Naive thymus-derived CD4-positive, alpha-beta T cell (primary cell): ENCODE data around the gene DNAH8. TPM values are rescaled to one million over a fixed set of nuclear protein-coding genes. Genes with fewer than 3 reads are reported as not detected.

ENCODE experiments used
- ATAC-seq: fragments of 150-1000 bp; cut with Tn5 transposase; 2 replicates; pipeline ENCODE4 v1.10.0; 2021; ENCODE audit warnings: mild to moderate bottlenecking, moderate library complexity
- CTCF ChIA-PET: fragments of 350-600 bp; sonication (Branson Sonifier 250); formaldehyde crosslinking; loops from one replicate; lab custom pipeline; 2021; ENCODE audit warnings: antibody characterized with exemption; lab: Charles Lee
- POLR2A ChIA-PET: fragments of 350-600 bp; sonication (Branson Sonifier 250); formaldehyde crosslinking; loops from one replicate; lab custom pipeline; 2021; ENCODE audit warnings: antibody characterized with exemption, inconsistent platforms; lab: Charles Lee
- DNase-seq, 9 donors: peaks; one replicate each; pipeline versions ENCODE4 v3.0.0 to v3.0.0-alpha.2; 2020 to 2022; ENCODE audit warnings: mixed read lengths in 1 of 9
- H3K27ac ChIP-seq: one replicate; pipeline ENCODE4 v1.7.0; 2013; ENCODE audit warnings: mild to moderate bottlenecking, low read depth, low read length, moderate library complexity
- H3K27me3 ChIP-seq, 2 donors: one replicate each; pipeline ENCODE4 v1.7.0; 2013; ENCODE audit warnings: low read length in 2 of 2, mild to moderate bottlenecking in 2 of 2, moderate library complexity in 2 of 2; ENCODE audit not compliant: control insufficient read depth in 2 of 2, insufficient read depth in 2 of 2
- H3K36me3 ChIP-seq, 3 experiments: 1 replicate in 2 of 3; 2 replicates in 1 of 3; pipeline ENCODE4 v1.7.0; 2013; ENCODE audit warnings: low read length in 3 of 3, mild to moderate bottlenecking in 3 of 3, moderate library complexity in 1 of 3; ENCODE audit not compliant: insufficient read depth in 3 of 3, control insufficient read depth in 2 of 3
- H3K4me1 ChIP-seq, 2 donors: one replicate each; pipeline ENCODE4 v1.7.0; 2013; ENCODE audit warnings: low read length in 2 of 2, mild to moderate bottlenecking in 2 of 2, moderate library complexity in 1 of 2; ENCODE audit not compliant: control insufficient read depth in 2 of 2, insufficient read depth in 2 of 2
- H3K4me3 ChIP-seq: 2 replicates; pipeline ENCODE4 v1.7.0; 2013; ENCODE audit warnings: mild to moderate bottlenecking, low read length
- H3K9me3 ChIP-seq, 3 experiments: 1 replicate in 2 of 3; 2 replicates in 1 of 3; pipeline ENCODE4 v1.7.0; 2013; ENCODE audit warnings: low read length in 3 of 3; ENCODE audit not compliant: control insufficient read depth in 2 of 3
- H3K27ac Mint-ChIP-seq, 9 donors: one replicate each; pipeline ENCODE4 v1.8.0; 2020 to 2022; ENCODE audit warnings: mixed read lengths in 9 of 9, mild to moderate bottlenecking in 8 of 9, moderate library complexity in 5 of 9, inconsistent platforms in 2 of 9
- H3K27me3 Mint-ChIP-seq, 5 donors: one replicate each; pipeline ENCODE4 v1.8.0; 2021 to 2022; ENCODE audit warnings: mixed read lengths in 5 of 5, mild to moderate bottlenecking in 1 of 5
- H3K36me3 Mint-ChIP-seq, 5 donors: one replicate each; pipeline ENCODE4 v1.8.0; 2020 to 2022; ENCODE audit warnings: mixed read lengths in 5 of 5, mild to moderate bottlenecking in 3 of 5, inconsistent platforms in 1 of 5
- H3K4me1 Mint-ChIP-seq, 7 donors: one replicate each; pipeline ENCODE4 v1.8.0; 2020 to 2022; ENCODE audit warnings: mixed read lengths in 7 of 7, mild to moderate bottlenecking in 3 of 7, inconsistent platforms in 1 of 7
- H3K4me3 Mint-ChIP-seq, 10 donors: one replicate each; pipeline ENCODE4 v1.8.0; 2020 to 2022; ENCODE audit warnings: mild to moderate bottlenecking in 10 of 10, mixed read lengths in 10 of 10, moderate library complexity in 6 of 10, inconsistent platforms in 2 of 10
- H3K9me3 Mint-ChIP-seq, 11 donors: one replicate each; pipeline ENCODE4 v1.8.0; 2020 to 2022; ENCODE audit warnings: mixed read lengths in 11 of 11, mild to moderate bottlenecking in 4 of 11, inconsistent platforms in 1 of 11, moderate library complexity in 1 of 11
- intact Hi-C, 2 donors: fragments of 100-400 bp; cut with micrococcal nuclease; formaldehyde crosslinking; loops; one replicate each; pipeline ENCODE4 v1.15.1; 2023
- polyA plus RNA-seq, 2 donors: library from polyadenylated mRNA; unstranded; fragments of 300-500 nt; fragmentation: Illumina TruSeq; gene quantifications; one replicate each; pipeline ENCODE4 v1.2.3, GENCODE V29; 2021
- total RNA-seq, 6 experiments: library from RNA in 5 of 6; stranded (reverse) in 5 of 6; gene quantifications; 1 replicate in 5 of 6; 2 replicates in 1 of 6; pipeline ENCODE4 v1.2.3 and lab custom pipeline; 2021 to 2026

Gene DNAH8
- total and polyA plus RNA-seq, 7 experiments from 2014 or later: 0.02 to 0.15 (median 0.05) TPM; not detected in 2

- Mint-ChIP-seq H3K9me3 (no peaks in the 10 kb centered on the region), H3K4me3 (no peak overlapping the region), H3K36me3 (peaks cover 0 to 15% (median 8%) of the 10 kb centered on the region in 5 donors), H3K27me3 (no peaks in the 10 kb centered on the region), H3K27ac (peak overlapping the region in 1 of 9 donors; percentile 48), H3K4me1 (peaks cover 6 to 40% (median 23%) of the 10 kb centered on the region in 7 donors)
- H3K4me1 ChIP-seq: no peaks in the 10 kb centered on the region
- H3K4me3 ChIP-seq: no peak overlapping the region
- H3K36me3 ChIP-seq: peaks cover 0 to 7% (median 6%) of the 10 kb centered on the region in 3 experiments
- CTCF ChIA-PET: no interaction called here
- DNase-seq: no peak
- intact Hi-C loops: no loop called here
- H3K27ac ChIP-seq: no peak overlapping the region
- no peak for ATAC-seq
- H3K9me3 ChIP-seq: no peaks in the 10 kb centered on the region
- POLR2A ChIA-PET: no interaction called here
- H3K27me3 ChIP-seq: no peaks in the 10 kb centered on the region
Observed at GRCh38 chr6:38687043-38687353, 28.1 kb upstream of the DNAH8 start.

- Mint-ChIP-seq H3K4me1 (peaks cover 6 to 43% (median 23%) of the 10 kb centered on the region in 7 donors), H3K9me3 (no peaks in the 10 kb centered on the region), H3K27ac (peak overlapping the region in 1 of 9 donors; percentile 48), H3K4me3 (no peak overlapping the region), H3K27me3 (no peaks in the 10 kb centered on the region), H3K36me3 (peaks cover 0 to 15% (median 8%) of the 10 kb centered on the region in 5 donors)
- ATAC-seq (no peak), DNase-seq (no peak)
- Histone ChIP-seq H3K27ac (no peak overlapping the region), H3K9me3 (no peaks in the 10 kb centered on the region), H3K4me3 (no peak overlapping the region), H3K27me3 (no peaks in the 10 kb centered on the region), H3K4me1 (no peaks in the 10 kb centered on the region), H3K36me3 (peaks cover 0 to 6% (median 3%) of the 10 kb centered on the region in 3 experiments)
- intact Hi-C loops: no loop called here
- POLR2A ChIA-PET: no interaction called here
- CTCF ChIA-PET: no interaction called here
Observed at GRCh38 chr6:38687549-38687948, 27.6 kb upstream of the DNAH8 start.

- no peak for ATAC-seq
- peak overlapping the region in 5 of 9 donors; percentile 5 to 76 (median 21) for H3K27ac Mint-ChIP-seq
- intact Hi-C loops: no loop called here
Observed at GRCh38 chr6:38688579-38689087, 26.5 kb upstream of the DNAH8 start.

GRCh38 chr6:38695227-38695900 lies 19.7 kb upstream of the DNAH8 start:
- ChIA-PET POLR2A (no interaction called here), CTCF (interaction anchor here (0.6 kb wide), 1 partner anchor 417 kb away, joined by 3 read pairs; no protein-coding TSS in a partner anchor)
- H3K27ac ChIP-seq: no peak overlapping the region
- ATAC-seq (no peak), DNase-seq (no peak)
- H3K27me3 ChIP-seq: no peaks in the 10 kb centered on the region
- no peaks in the 10 kb centered on the region for H3K4me1 ChIP-seq
- H3K27ac Mint-ChIP-seq: no peak overlapping the region
- H3K36me3 Mint-ChIP-seq: peaks cover 7 to 42% (median 36%) of the 10 kb centered on the region in 5 donors
- H3K4me3 Mint-ChIP-seq: no peak overlapping the region
- H3K4me1 Mint-ChIP-seq: peaks cover 10 to 55% (median 23%) of the 10 kb centered on the region in 7 donors
- no peaks in the 10 kb centered on the region for H3K36me3 ChIP-seq
- intact Hi-C loops: no loop called here
- H3K27me3 Mint-ChIP-seq: no peaks in the 10 kb centered on the region
- H3K9me3 ChIP-seq: peaks cover 0 to 5% (median 0%) of the 10 kb centered on the region in 3 experiments
- peaks cover 5 to 28% (median 9%) of the 10 kb centered on the region in 11 donors for H3K9me3 Mint-ChIP-seq
- no peak overlapping the region for H3K4me3 ChIP-seq

More at GRCh38 chr6:38688579-38689087, 26.5 kb upstream of the DNAH8 start:
- Histone ChIP-seq H3K27ac (no peak overlapping the region), H3K4me3 (no peak overlapping the region), H3K27me3 (no peaks in the 10 kb centered on the region), H3K4me1 (no peaks in the 10 kb centered on the region), H3K36me3 (peaks cover 0 to 3% (median 0%) of the 10 kb centered on the region in 3 experiments), H3K9me3 (no peaks in the 10 kb centered on the region)
- CTCF ChIA-PET: no interaction called here
- DNase-seq: no peak
- H3K4me1 Mint-ChIP-seq: peaks cover 6 to 43% (median 24%) of the 10 kb centered on the region in 7 donors
- POLR2A ChIA-PET: no interaction called here
- H3K27me3 Mint-ChIP-seq: no peaks in the 10 kb centered on the region
- H3K9me3 Mint-ChIP-seq: peaks cover 0 to 2% (median 0%) of the 10 kb centered on the region in 11 donors
- no peak overlapping the region for H3K4me3 Mint-ChIP-seq
- H3K36me3 Mint-ChIP-seq: peaks cover 0 to 12% (median 5%) of the 10 kb centered on the region in 5 donors

- H3K27me3 Mint-ChIP-seq: no peaks in the 10 kb centered on the region
- CTCF ChIA-PET: no interaction called here
Observed at GRCh38 chr6:38695933-38696332, 19.2 kb upstream of the DNAH8 start.

GRCh38 chr6:38696345-38696744 lies 18.8 kb upstream of the DNAH8 start:
- peaks cover 9 to 49% (median 39%) of the 10 kb centered on the region in 5 donors for H3K36me3 Mint-ChIP-seq
- CTCF ChIA-PET: no interaction called here
- peaks cover 10 to 60% (median 28%) of the 10 kb centered on the region in 7 donors for H3K4me1 Mint-ChIP-seq
- H3K4me3 Mint-ChIP-seq: no peak overlapping the region
- peaks cover 6 to 37% (median 12%) of the 10 kb centered on the region in 11 donors for H3K9me3 Mint-ChIP-seq
- DNase-seq (no peak), ATAC-seq (no peak)
- no peaks in the 10 kb centered on the region for H3K4me1 ChIP-seq
- H3K27ac ChIP-seq: no peak overlapping the region
- H3K27me3 Mint-ChIP-seq: no peaks in the 10 kb centered on the region
- peaks cover 0 to 8% (median 0%) of the 10 kb centered on the region in 3 experiments for H3K9me3 ChIP-seq
- no peak overlapping the region for H3K4me3 ChIP-seq
- H3K27ac Mint-ChIP-seq: no peak overlapping the region
- no peaks in the 10 kb centered on the region for H3K36me3 ChIP-seq
- intact Hi-C loops: no loop called here
- no peaks in the 10 kb centered on the region for H3K27me3 ChIP-seq
- POLR2A ChIA-PET: no interaction called here

More at GRCh38 chr6:38695933-38696332, 19.2 kb upstream of the DNAH8 start:
- H3K9me3 ChIP-seq: peaks cover 0 to 8% (median 0%) of the 10 kb centered on the region in 3 experiments
- no peaks in the 10 kb centered on the region for H3K36me3 ChIP-seq
- no peak for ATAC-seq
- Mint-ChIP-seq H3K9me3 (peaks cover 6 to 33% (median 12%) of the 10 kb centered on the region in 11 donors), H3K4me1 (peaks cover 10 to 57% (median 24%) of the 10 kb centered on the region in 7 donors), H3K27ac (no peak overlapping the region), H3K4me3 (no peak overlapping the region), H3K36me3 (peaks cover 9 to 46% (median 37%) of the 10 kb centered on the region in 5 donors)
- POLR2A ChIA-PET: no interaction called here
- no peak for DNase-seq
- no peak overlapping the region for H3K4me3 ChIP-seq
- H3K27me3 ChIP-seq: no peaks in the 10 kb centered on the region
- intact Hi-C loops: no loop called here
- no peaks in the 10 kb centered on the region for H3K4me1 ChIP-seq
- H3K27ac ChIP-seq: no peak overlapping the region
